OCI-M1 (cell line): ENCODE measurements around the gene FOSL2.

ENCODE experiments used
- DNase-seq: peaks from one replicate; lab custom pipeline; 2025; lab: John Stamatoyannopoulos, UW

The FOSL2 gene

DNA sequence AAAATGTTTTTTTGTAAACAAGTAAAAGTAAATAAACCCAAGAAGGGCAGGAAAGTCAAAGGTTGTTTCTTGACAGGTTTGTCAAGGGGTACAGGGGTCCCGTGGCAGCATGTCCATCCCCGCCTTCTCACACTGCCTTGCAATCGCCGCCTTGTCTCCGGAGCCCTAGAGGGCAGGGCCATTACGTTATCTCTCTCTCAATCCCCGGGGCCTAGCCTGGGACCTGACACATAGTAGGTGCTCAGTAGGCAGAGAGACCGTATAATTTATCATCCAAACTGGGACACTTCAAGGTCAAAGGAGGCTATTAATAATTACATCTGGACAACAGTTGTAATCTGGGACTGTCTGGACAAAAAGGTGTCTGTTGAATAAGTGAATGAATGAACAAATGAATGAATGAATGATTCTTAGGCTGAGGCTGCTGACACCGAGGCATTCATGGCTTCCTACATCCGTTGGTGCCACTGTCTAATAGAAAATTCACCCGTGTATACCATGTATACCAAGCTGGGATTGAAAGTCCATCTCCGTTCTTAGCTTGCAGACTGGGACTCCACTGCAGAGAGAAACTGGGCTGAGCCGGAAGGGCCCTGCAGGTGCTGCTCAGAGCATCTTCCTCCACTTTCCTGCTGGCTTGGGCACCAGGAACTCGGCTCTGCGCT, 58.4 kb downstream of the FOSL2 start:
- no peak for DNase-seq

DNA sequence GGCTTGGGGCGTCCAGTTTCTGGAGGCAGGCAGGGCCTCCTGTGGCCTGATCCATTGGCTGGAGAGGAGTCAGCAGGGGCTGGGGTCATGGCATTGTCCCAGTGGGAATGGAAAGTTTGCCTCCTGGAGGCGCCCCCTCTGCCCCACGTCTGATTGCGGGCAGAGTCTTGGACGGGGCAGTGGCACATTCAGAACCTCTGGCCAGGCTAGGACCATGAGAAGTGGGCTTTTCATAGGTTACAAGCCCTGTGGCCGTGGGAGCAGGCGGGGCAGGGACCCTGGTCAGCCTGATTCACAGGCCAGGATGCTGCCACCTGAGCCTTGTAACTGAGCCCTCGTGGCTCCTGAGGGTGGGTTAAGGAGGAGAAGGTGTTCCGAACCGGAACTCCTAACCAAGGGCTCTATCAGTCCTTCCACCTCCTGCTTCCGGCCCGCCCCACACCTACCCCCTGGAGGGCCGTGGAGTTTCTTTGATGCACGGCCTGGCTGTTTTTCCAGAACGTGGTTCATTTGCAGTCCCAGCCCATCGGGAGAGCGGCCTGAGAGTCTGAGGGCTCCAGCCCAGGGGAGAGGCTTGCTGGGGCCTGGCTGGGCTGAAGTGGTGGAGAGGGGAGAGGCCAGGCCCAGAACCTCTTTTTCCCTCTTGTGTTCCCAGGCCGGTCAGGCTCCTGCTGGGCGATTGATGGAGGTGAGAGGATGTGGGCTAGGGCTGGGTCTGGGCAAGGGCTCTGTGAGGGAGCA, 59.3 kb downstream of the FOSL2 start:
- DNase-seq = no peak

DNA sequence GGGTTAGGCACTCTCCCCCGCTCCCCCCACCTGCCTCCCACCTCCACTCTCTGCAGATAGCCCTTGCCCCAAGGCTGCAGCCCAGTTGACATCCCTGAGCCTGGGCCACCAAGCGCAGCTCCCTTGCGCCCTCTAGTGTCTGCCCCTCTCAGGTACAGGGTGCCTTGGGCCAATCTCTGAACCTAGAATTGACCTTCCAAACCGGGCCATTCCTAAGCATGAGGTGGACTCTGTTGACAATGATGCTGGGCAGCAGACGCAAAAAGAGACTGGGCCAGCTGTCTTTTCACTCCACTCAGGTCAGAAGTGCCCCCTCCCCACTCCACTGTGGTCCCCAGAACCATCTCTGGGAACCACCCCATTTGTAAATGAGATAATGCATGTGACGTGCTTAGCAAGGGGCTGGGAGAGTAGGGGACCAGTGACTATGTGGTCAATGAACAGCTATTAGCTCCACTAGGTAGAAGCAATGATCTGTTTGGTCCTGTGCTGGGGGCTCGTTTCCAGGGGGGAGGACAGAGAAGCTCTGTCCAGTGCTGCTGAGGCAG, 60.0 kb downstream of the FOSL2 start:
- DNase-seq = peak; percentile 80

DNA sequence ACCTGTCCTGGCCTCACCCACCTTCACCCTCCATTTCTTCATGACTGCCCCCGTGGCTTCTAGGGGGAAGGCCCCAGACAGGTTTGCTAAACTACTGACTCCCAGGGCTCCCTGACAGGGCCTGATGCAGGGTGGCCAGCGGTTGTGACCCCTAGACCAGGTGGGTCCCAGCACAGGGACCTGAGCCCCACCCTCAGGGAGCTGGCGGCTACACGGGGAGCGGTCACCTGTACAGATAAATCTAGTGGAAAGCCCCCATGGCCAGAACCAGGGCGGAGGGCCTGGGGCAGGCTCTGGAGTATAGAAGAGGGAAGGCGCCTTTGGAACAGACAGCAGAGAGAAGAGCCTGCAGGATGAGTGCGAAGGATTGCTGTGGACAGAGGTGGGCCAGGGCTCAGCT, 60.7 kb downstream of the FOSL2 start:
- no peak for DNase-seq

DNA sequence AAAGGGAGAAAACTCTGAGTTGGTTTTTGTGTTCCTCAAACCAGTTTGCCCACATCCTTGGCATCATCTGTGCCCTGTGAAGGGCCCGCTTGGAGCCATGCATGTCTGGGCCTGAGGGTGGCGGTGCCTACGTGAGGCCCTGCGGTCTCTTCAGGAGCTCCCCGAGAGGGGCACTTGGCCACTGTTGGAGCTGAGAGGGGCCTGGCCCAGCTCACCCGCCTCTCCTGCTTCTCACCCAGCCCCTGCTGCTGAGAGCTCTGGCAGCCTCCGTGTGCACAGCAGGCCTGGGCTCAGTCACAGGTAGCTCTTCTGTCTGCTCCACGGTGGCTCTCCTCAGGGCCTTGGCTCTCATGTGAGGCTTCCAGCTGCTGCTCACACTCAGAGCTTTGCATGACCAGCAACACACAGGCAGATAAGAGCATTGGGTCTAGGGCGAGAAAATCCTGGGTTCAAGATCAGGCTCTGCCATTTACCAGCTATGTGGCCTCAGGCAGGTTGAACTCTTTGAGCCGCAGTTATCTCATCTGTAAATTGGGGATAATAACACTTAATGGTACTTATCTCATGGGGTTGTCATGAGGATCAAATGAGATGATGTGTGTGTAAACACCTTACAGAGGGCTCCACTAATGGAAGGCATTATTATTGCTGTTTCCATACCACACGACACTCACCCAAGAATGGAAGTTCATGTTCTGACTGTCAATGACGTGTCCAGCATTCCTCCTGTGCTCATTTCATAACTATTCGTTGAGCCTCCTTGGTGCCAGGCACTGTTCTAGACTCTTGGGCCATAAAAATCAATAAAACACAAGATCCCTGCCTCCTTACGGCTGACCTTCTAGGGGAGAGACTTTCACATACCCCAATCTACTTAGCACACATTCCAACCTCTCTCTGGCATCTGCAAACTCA, 61.6 kb downstream of the FOSL2 start:
- DNase-seq = no peak

DNA sequence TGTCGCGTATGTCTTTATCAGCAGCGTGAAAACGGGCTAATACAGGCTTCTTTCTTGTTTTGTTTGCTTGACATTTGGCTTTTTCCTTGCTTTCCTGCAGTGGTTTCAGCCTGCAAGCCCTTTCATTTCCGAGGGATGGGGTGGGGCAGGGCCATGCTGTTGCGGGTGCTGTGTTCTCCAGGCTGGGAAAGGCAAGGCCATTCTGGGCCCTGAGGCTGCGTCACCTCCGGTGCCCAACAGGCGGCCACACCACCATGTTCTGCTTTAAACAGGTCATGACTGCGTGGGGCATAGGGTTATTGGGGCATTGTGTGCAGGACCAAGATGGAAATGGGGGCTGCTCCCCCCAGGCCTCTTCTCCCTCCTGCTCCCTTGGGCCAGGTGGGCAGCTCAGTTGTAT, 64.6 kb downstream of the FOSL2 start:
- DNase-seq = no peak

DNA sequence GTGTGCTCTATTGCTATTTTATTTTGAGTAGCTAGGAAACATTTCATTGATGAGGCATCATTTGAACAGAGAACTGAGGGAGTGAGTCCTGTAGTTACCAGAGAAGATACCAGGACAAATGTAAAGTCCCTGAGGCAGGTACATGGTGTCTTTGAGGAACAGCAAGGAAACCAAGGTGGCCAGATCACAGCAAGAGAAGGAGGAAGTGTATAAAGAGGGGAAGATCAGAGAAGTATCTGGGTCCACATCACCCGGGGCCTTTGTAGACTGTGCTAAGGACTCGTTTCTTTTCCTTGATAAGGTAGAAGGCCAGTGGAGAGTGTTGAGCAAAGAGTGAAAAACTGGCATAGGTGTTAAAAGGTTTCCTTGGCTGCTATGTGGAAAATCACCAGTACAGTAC, 68.4 kb downstream of the FOSL2 start:
- DNase-seq = no peak

DNA sequence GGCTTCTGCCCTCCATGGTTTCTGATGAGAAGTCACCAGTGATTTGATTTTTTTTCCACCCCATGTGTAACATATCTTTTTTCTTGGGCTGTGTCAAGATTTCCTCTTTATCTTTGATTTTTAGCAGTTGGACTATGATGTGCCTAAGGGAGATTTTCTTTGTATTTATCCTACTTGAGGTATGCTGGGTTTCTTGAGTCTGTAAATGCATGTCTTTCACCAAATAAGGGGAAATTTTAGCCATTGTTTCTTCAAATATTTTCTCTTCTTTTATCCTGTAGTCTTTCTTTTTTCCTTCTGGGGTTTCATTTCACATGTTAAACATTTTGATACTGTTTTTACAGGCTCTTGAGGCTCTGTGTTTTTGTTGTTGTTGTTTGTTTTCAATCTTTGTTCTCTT, 69.5 kb downstream of the FOSL2 start:
- no peak for DNase-seq

DNA sequence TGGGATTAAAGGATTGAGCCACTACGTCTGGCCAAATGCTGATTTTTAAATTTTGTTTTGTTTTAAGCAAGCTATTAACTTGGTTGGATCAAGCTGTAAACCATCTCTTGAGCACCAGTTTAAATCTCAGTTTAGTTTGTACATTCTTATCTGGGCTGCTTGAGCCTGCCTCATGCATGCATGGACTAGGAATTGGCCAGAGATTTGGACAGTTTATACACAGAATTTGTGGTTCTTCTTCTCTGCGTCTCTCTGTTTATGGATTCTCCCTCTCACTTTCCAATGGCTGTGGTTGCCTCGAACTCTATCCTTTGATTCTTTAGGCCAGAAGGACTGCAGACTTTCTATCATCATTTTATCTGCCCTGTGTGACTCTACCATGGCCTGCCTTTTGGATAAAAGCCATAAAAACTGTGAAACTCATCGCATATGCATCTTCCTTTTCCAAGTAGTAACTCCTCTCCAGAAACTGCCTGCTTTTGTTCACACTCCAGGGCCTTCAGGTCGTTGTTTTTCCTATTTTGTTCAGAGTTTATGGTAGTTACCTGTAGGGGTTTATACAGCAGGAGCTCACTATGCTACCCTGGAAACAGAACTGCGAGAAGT, 70.7 kb downstream of the FOSL2 start:
- no peak for DNase-seq

DNA sequence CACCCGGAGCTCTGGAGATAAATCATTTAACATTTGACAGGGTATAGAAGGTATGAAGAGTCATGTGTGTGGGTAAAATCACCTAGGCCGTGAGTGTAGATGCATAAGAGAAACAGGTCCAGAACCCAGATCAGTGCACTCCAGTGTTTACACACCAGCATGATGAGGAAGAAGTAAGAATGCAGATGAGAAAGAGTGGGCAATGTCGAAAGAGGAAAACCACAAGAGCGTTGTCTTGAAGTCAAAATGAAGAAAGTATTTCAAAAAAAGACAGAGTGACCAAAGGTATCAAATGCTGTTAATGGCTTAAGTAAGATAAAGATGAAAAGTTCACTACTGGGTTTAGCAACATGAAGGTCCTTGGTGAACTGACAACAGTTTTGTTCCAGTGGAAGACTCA, 71.2 kb downstream of the FOSL2 start:
- peak; percentile 31 for DNase-seq

DNA sequence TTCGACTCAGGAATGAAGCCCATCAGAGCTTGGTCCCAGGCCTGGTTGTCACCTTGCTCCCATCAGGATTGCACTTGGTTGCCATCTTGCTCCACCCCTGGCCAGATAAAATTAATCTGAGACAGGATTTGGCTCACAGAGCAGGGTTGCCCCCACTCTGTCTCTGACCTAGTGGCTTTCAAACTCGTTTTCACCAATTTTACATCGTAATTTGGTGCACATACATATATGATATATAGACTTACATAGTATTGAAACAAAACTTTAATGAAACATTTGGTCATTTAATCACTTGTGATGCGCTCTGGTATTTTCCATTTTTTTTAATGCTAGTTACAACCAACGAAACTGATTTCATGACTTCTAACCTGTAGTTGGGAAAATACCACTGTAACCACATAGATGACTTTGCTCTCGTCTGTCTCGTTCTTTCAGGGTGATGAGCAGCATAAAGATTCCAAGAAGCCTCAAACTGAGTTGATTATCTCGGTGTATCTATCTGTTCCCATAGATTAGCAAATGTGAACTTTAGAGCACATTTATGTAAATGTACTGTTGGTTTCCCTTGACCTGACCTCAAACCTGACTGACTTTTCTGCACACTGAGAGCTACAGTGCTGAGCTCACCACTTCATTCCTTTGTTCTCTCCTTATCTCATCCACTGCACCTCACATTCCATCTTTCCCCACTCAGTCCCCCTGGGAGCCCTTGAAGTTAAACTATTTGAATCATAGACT, 72.7 kb downstream of the FOSL2 start:
- DNase-seq = no peak
